ENCODE data around the gene NIN. TPM values are rescaled to one million over a fixed set of nuclear protein-coding genes. Genes with fewer than 3 reads are reported as not detected.

NIN gene
- total RNA-seq, 4 donors from 2014 or later = 9.4 to 66.3 (median 26.5) TPM

GRCh38 chr14:50677527-50678063 lies 153.4 kb downstream of the NIN start:
- Histone ChIP-seq H3K9me3 (no peaks in the 10 kb centered on the region), H3K27me3 (no peaks in the 10 kb centered on the region), H3K36me3 (no peaks in the 10 kb centered on the region), H3K4me1 (peaks cover 0 to 3% (median 0%) of the 10 kb centered on the region in 4 donors), H3K4me3 (no peak overlapping the region), H3K27ac (no peak overlapping the region)
- no peak for DNase-seq
- in situ Hi-C loops (cut with MboI; ENCODE audit: low pct_ligation_motif_present in 1 of 4, low pct_unique_long_range_greater_than_20kb in 1 of 4, low sequenced_read_pairs in 3 of 4) (no loop called here), intact Hi-C loops (cut with DNase I; ENCODE audit: low total_unique reads) (no loop called here)
- TF ChIP-seq POLR2A (IDR thresholded peaks at IDR 0.05) = no peak
- no peak for TF ChIP-seq EP300 (IDR thresholded peaks at IDR 0.05; ENCODE audit: low read depth)
- TF ChIP-seq CTCF (IDR thresholded peaks at IDR 0.05) = no peak
- no peak for TF ChIP-seq POLR2AphosphoS5 (IDR thresholded peaks at IDR 0.05)
- 24 to 40% methylated on average over 5 of the region's 5 CpGs for WGBS, 2 donors (ENCODE audit: low coverage in 1 of 2)

GRCh38 chr14:50676814-50677516 lies 154.0 kb downstream of the NIN start:
- TF ChIP-seq POLR2A (IDR thresholded peaks at IDR 0.05) = no peak
- TF ChIP-seq POLR2AphosphoS5 (IDR thresholded peaks at IDR 0.05) = no peak
- TF ChIP-seq EP300 (IDR thresholded peaks at IDR 0.05; ENCODE audit: low read depth) = no peak
- TF ChIP-seq CTCF (IDR thresholded peaks at IDR 0.05) = no peak
- H3K9me3 ChIP-seq = no peaks in the 10 kb centered on the region
- H3K36me3 ChIP-seq = no peaks in the 10 kb centered on the region
- intact Hi-C loops (cut with DNase I; ENCODE audit: low total_unique reads) = no loop called here
- no peaks in the 10 kb centered on the region for H3K27me3 ChIP-seq
- H3K4me1 ChIP-seq = peaks cover 0 to 3% (median 0%) of the 10 kb centered on the region in 4 donors
- 80 to 88% methylated on average over 7 of the region's 7 CpGs for WGBS, 2 donors (ENCODE audit: low coverage in 1 of 2)
- no peak for DNase-seq
- in situ Hi-C loops (cut with MboI; ENCODE audit: low pct_ligation_motif_present in 1 of 4, low pct_unique_long_range_greater_than_20kb in 1 of 4, low sequenced_read_pairs in 3 of 4) = no loop called here
- H3K4me3 ChIP-seq = no peak overlapping the region
- no peak overlapping the region for H3K27ac ChIP-seq

GRCh38 chr14:50675597-50675996 lies 155.4 kb downstream of the NIN start:
- Histone ChIP-seq H3K27me3 (no peaks in the 10 kb centered on the region), H3K36me3 (no peaks in the 10 kb centered on the region), H3K27ac (no peak overlapping the region), H3K4me1 (peaks cover 0 to 3% (median 0%) of the 10 kb centered on the region in 4 donors), H3K4me3 (no peak overlapping the region), H3K9me3 (no peaks in the 10 kb centered on the region)
- intact Hi-C loops (cut with DNase I; ENCODE audit: low total_unique reads) (no loop called here), in situ Hi-C loops (cut with MboI; ENCODE audit: low pct_ligation_motif_present in 1 of 4, low pct_unique_long_range_greater_than_20kb in 1 of 4, low sequenced_read_pairs in 3 of 4) (no loop called here)
- TF ChIP-seq CTCF (IDR thresholded peaks at IDR 0.05) (no peak), POLR2AphosphoS5 (IDR thresholded peaks at IDR 0.05) (no peak), POLR2A (IDR thresholded peaks at IDR 0.05) (no peak), EP300 (IDR thresholded peaks at IDR 0.05; ENCODE audit: low read depth) (no peak)
- 62 to 73% methylated on average over 1 to 2 of the region's 2 CpGs for WGBS, 2 donors (ENCODE audit: low coverage in 1 of 2)
- DNase-seq = no peak

- TF ChIP-seq CTCF (IDR thresholded peaks at IDR 0.05) (no peak), POLR2A (IDR thresholded peaks at IDR 0.05) (no peak), EP300 (IDR thresholded peaks at IDR 0.05; ENCODE audit: low read depth) (no peak), POLR2AphosphoS5 (IDR thresholded peaks at IDR 0.05) (no peak)
- peaks cover 0 to 20% (median 12%) of the 10 kb centered on the region in 4 donors for H3K4me1 ChIP-seq
- H3K4me3 ChIP-seq = no peak overlapping the region
- H3K9me3 ChIP-seq = no peaks in the 10 kb centered on the region
- intact Hi-C loops (cut with DNase I; ENCODE audit: low total_unique reads) = no loop called here
- 93 to 100% methylated on average over 2 to 6 of the region's 6 CpGs for WGBS, 2 donors (ENCODE audit: low coverage in 1 of 2)
- H3K27me3 ChIP-seq = no peaks in the 10 kb centered on the region
- no peak for DNase-seq
- H3K36me3 ChIP-seq = no peaks in the 10 kb centered on the region
- in situ Hi-C loops (cut with MboI; ENCODE audit: low pct_ligation_motif_present in 1 of 4, low pct_unique_long_range_greater_than_20kb in 1 of 4, low sequenced_read_pairs in 3 of 4) = no loop called here
- H3K27ac ChIP-seq = no peak overlapping the region
Observed at GRCh38 chr14:50670866-50671256, 160.1 kb downstream of the NIN start.

Data from transverse colon (tissue), 4 donors.